Measurements from ENCODE around the gene ADAMTS17.
A peak's percentile ranks its signal among the peaks of the same experiment; 100 is the strongest.

The ADAMTS17 gene

DNA sequence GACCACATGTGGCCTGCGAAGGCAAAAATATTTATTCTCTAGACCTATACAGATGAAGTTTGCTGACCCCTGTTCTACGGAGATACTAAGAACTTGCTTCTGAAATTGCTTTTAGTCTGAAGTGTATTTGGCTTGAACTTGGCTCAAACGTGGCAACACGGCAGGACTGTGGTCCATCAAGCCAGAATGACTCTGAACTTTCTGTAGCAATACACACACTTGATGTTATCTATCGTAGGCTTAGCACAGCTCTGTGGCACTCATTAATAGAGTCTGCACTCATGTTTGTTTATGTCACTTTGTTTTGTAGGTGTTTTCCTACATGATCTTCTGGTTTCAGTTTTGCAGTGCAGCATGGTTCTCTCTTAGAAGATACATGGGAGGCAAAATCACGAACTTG lies 298.1 kb downstream of the ADAMTS17 start:
- peak overlapping the region; percentile 54 for H3K4me3 ChIP-seq
- TF ChIP-seq CTCF (IDR thresholded peaks at IDR 0.05), result no peak
- H3K27ac ChIP-seq, result peak overlapping the region; percentile 61 to 80
- DNase-seq (ENCODE audit: low spot score), result peak; percentile 31

DNA sequence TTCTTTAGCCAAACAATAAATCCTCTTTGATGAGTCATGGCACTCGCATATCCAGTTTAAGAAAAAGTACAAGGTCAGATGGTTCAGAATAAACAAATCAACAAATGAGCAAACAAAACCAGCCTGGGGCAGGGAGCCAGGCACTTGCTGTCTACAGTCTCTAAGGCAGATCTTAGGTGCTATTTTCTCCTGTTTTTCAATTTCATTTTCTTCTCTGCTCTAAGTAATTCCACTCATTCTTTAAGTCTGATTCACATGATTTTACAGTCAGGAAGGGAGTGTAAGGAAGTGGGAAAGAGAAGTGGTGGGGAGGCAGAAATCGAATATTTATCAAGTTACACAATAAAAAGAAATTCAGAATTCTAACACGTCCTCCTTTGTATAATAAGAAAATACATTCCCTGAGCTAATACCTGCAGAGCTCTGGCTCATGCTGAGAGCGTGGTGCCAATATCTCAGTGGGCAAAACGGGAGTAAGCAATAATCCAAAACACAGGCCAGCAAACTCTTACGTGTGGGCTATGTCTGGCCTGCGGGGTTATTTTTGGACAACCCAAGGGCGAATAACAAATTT lies 298.6 kb downstream of the ADAMTS17 start:
- no peak for TF ChIP-seq CTCF (IDR thresholded peaks at IDR 0.05)
- DNase-seq (ENCODE audit: low spot score), result no peak
- Histone ChIP-seq H3K27ac (peak overlapping the region; percentile 61 to 80), H3K4me3 (peak overlapping the region; percentile 54)

DNA sequence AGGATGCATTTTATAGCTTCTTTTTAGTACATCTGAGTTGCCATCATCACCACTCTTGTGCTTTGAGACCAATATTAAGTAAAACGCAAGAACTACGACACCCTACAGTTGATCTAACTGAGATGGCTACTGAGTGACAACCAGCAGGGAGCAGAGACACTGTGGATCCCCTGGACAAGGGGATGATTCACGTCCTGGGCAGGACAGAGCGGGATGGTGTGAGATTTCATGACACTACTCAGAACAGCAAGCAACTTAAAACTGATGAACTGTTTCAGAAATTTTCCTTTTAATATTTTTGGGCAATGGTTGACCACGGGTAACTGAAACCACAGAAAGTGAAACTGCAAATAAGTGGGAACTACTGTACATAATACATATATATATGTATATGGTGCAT lies 299.2 kb downstream of the ADAMTS17 start:
- H3K4me3 ChIP-seq, result peak overlapping the region; percentile 54
- TF ChIP-seq CTCF (IDR thresholded peaks at IDR 0.05), result no peak
- H3K27ac ChIP-seq, result peak overlapping the region in 1 of 2 donors; percentile 80
- no peak for DNase-seq (ENCODE audit: low spot score)

DNA sequence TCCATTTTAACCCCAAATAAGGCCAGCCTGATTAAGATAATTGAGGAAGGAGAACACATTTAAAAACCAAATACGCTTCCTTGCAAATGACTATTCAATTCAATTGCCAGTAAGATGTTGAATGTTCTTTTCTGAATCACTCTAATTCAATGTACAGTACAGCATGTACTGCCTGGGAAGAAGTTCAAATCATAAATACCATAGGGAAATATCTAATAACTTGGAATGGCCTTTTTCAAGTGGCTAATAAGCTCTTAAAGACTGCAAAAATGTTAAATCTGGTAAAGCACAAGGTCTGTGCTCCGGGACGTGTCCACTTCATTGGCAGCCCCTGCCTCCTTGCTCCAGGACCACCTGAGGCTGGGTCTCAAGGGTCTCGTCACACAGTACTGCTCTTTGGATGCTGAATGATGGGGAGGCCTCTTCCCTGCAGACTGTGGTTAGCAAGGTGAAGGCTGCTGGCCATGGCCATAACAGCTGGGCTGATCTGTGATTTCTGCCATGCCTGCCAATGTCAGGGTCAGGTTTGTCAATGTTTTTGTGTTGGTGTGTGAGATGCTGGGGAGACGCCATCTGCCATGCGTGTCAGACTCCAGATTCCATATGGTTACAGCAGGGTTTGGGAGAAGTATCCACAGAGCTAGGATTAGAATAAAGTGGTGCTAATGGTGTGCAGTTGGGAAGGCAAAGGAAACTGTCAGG lies 300.5 kb downstream of the ADAMTS17 start:
- DNase-seq (ENCODE audit: low spot score), result peak; percentile 54
- H3K27ac ChIP-seq, result no peak overlapping the region
- H3K4me3 ChIP-seq, result no peak overlapping the region
- no peak for TF ChIP-seq CTCF (IDR thresholded peaks at IDR 0.05)

- no peak overlapping the region for H3K27ac ChIP-seq
- TF ChIP-seq CTCF (IDR thresholded peaks at IDR 0.05), result no peak
- no peak for DNase-seq (ENCODE audit: low spot score)
- H3K4me3 ChIP-seq, result no peak overlapping the region
These were observed 301.8 kb downstream of the ADAMTS17 start for GRCh38 chr15:100039994-100040393.

GRCh38 chr15:100038736-100039135 lies 303.0 kb downstream of the ADAMTS17 start:
- no peak for DNase-seq (ENCODE audit: low spot score)
- Histone ChIP-seq H3K4me3 (no peak overlapping the region), H3K27ac (no peak overlapping the region)
- TF ChIP-seq CTCF (IDR thresholded peaks at IDR 0.05), result no peak

GRCh38 chr15:100037901-100038300 lies 303.9 kb downstream of the ADAMTS17 start:
- TF ChIP-seq CTCF (IDR thresholded peaks at IDR 0.05), result no peak
- no peak for DNase-seq (ENCODE audit: low spot score)
- H3K4me3 ChIP-seq, result no peak overlapping the region
- no peak overlapping the region for H3K27ac ChIP-seq
